ENCODE data around the gene NKX6-2.

Gene NKX6-2

DNA sequence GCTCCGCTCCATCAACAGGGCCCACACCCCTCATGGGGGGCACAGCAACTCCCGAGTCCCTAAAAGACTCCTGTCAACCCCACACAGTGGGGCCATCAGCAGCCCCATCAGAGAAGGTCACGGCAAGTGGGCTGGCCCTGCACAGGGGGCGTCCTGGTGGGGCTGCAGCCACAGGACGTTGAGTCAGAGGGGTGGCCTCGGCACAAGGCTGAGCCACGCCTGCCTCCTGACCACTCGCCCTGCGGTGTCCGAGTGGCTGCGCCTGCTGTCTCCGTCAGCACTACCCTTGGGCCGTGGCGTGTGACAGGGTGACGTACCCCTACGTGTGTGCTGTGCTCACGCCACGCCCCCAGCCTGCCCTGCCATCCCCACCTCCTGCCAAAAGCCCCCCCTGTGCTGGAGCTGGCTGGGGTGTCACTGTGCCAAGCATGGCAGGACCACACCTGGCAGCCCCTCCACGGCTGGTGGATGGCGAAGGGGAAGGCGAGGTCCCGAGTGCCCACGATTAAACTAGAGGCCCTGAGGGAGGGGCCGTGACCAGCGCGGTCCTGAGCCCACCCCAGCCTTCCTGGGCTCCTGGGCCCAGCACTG, 26.0 kb upstream of the NKX6-2 start:
- no peak overlapping the region for H3K4me3 ChIP-seq (ENCODE audit: low read depth, low read length)
- no peak for DNase-seq (ENCODE audit: low read depth)
- TF ChIP-seq, protein P1, sequence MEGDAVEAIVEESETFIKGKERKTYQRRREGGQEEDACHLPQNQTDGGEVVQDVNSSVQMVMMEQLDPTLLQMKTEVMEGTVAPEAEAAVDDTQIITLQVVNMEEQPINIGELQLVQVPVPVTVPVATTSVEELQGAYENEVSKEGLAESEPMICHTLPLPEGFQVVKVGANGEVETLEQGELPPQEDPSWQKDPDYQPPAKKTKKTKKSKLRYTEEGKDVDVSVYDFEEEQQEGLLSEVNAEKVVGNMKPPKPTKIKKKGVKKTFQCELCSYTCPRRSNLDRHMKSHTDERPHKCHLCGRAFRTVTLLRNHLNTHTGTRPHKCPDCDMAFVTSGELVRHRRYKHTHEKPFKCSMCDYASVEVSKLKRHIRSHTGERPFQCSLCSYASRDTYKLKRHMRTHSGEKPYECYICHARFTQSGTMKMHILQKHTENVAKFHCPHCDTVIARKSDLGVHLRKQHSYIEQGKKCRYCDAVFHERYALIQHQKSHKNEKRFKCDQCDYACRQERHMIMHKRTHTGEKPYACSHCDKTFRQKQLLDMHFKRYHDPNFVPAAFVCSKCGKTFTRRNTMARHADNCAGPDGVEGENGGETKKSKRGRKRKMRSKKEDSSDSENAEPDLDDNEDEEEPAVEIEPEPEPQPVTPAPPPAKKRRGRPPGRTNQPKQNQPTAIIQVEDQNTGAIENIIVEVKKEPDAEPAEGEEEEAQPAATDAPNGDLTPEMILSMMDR (IDR thresholded peaks at IDR 0.05; ENCODE audit: insufficient read depth, low read depth, low read length, missing control alignments): no peak

DNA sequence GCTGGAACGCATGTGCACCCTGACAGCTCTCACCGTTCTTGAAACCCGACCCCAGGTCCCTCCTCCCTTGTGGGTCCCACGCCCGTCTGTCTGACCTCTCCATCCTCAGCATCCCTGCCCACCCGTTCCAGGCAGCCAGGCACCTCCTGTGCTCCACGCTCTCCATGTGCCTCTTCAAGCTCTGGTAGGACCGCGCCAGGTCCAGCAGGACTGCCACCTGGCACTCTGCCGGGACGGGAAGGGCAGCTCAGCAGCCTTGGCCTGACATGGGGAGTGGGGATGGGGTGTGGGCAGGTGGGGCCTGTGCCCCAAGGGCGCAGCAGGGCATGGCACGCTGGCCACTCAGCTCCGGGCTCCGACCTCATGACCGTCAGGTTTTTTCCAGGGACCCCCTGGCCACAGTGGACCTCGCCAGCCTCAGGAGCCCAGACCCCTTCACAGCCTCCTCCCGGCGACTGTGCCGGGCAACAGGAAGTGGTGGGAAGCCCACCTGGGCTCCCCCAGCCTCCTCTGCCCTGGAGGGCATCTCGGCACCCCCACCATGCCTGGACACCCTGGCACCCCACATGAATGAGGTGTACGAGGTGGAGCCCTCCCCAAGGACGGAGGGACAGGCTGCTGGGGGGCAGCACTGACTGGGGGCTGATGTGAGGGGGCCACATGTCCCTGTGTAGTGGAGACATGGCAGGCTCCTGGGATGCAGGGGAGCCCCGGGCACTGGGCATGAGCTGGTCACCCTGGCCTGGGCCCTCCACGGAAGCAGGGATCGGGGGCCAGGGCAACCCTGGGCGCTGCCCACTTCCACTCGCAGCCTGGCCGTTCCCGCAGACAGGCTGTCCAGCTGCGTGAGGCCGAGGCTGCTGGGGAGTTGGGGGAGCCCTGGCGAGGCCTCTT, 25.1 kb upstream of the NKX6-2 start:
- TF ChIP-seq, protein P1 (IDR thresholded peaks at IDR 0.05; ENCODE audit: insufficient read depth, low read depth, low read length, missing control alignments): no peak
- DNase-seq (ENCODE audit: low read depth): no peak
- H3K4me3 ChIP-seq (ENCODE audit: low read depth, low read length): no peak overlapping the region

DNA sequence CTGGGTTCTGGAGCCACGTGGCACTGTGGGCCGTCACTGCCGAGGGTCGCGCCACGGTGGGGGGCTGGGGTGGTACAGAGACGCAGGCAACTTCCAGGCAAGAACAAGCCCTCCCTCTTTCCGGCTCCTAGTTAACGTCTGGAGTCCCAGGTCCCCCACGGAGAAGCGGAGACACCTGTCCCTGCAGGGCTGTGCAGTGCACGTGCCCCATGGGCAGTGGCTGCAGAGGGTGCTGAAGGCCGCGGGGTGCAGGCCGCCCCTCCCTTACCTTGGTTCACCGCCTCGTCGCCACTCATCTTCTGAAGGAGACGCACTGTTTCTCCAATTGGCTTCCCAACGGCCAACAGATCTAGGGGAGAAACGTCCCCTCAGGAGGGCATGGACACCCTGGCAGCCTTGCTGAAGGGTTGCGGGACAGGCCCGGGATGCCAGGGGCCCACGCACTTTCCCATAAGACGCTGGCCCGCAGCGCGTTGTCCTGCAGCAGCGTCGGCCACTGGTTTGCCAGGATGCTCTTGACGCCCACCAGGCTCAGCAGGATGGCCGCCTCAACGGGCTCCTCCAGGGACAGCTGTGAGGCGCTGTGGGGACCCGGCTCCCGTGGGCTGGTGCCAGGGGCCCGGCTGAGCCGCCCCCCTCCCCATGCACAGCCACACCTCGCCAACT, 24.3 kb upstream of the NKX6-2 start:
- no peak overlapping the region for H3K4me3 ChIP-seq (ENCODE audit: low read depth, low read length)
- no peak for DNase-seq (ENCODE audit: low read depth)

DNA sequence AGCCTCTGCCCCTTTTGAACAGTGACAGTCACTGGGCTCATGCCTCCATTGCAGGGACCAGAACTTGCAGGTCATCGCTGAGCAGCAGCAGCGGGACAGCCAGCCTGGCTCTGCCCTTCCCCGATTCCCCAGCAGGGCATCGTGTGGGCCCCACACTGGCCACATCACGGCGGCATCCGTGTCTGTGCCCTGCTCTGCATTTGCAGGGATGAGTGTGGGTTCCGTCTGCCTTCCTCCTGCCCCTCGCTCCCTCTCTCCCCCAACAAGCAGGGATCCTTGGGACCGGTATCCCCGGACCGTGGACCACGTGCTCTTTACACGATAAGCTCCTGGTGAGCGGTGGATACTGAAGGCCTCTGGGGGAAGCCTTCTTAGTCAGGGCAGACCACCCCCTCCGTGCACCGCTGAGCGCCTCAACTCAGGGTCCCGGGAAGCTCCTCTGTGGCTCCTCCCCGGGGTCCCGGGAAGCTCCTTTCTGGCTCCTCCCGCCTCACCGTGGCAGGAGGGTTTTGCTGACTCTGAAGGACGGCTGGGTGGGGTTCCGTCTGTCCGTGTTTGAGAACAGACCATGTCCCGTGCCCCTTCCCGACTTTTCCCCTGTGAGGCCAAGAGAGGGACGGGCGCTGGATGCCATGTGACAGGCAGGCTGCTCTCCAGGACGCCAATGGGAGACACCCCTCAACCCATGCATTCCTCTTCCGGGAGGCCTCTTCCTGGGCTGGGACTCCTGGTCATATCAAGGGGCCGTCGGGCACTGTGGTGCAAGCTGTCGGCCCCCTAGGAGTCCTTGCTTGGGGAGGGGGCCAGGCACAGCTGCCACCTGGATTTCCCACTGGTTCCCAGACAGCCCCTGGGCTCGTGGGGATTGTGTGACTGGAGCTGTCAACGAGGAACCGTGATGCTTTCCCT, 23.5 kb upstream of the NKX6-2 start:
- TF ChIP-seq, protein P1 (IDR thresholded peaks at IDR 0.05; ENCODE audit: insufficient read depth, low read depth, low read length, missing control alignments): no peak
- no peak for DNase-seq (ENCODE audit: low read depth)
- no peak overlapping the region for H3K4me3 ChIP-seq (ENCODE audit: low read depth, low read length)

More for the DNA sequence above, 24.3 kb upstream of the NKX6-2 start:
- TF ChIP-seq, protein P1 (IDR thresholded peaks at IDR 0.05; ENCODE audit: insufficient read depth, low read depth, low read length, missing control alignments): no peak

DNA sequence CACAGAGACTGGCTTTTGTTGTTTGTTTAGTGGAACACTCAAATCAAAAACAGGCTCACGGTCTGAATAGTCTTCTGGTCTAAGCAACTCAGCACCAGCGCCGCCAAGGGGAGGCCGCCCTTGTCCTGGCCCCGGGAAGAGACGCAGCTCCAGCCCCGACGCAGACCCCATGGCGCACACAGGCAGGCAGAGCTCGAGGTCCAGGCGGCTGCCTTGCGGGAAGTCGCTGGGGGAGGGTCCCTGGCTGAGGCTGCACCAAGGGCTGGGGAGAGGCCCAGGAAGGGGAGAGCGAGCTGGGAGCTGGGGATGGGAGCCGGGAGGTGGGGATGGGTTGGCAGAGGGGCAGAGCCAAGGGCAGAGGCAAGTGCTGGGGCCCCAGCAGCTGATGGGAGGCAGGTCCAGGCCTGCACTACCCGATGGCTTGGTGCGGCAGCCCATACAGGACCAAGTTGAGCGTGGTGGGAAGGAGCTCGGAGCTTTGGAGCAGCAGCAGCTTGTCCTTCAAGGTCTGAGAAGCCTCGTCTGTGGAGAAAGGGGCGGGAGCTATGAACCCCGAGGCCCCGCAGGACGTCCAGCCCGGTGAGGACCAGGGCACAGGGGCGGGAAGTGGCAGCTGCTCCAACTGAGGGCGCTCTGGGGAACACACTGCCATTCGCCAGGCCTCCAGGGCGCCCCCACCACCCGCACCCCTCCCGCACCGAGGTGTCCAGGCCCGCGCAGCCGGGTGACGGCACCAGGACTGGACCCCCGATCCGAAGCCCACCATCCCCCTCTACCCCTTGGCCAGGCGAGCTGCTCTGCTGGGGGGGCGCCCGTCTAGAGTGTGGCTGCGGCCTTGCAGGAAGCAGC, 22.7 kb upstream of the NKX6-2 start:
- H3K4me3 ChIP-seq (ENCODE audit: low read depth, low read length): no peak overlapping the region
- TF ChIP-seq, protein P1 (IDR thresholded peaks at IDR 0.05; ENCODE audit: insufficient read depth, low read depth, low read length, missing control alignments): no peak
- no peak for DNase-seq (ENCODE audit: low read depth)

All from GM12865 (cell line).